BJ (cell line): ENCODE results near the gene ZSCAN18. TPM values are rescaled to one million over a fixed set of nuclear protein-coding genes. Genes with fewer than 3 reads are reported as not detected.

Experiments used
- CTCF ChIA-PET: fragments of 350-600 bp; formaldehyde crosslinking; extraction: SDS; loops from one replicate; lab custom pipeline; 2021; ENCODE audit warnings: antibody characterized with exemption, inconsistent platforms; lab: Yijun Ruan, JAX
- POLR2A ChIA-PET: fragments of 300-600 bp; sonication (Branson Sonifier 250); formaldehyde crosslinking; extraction: SDS; loops from one replicate; lab custom pipeline; 2021; ENCODE audit warnings: antibody characterized with exemption; lab: Charles Lee
- DNase-seq: peaks from one replicate; pipeline ENCODE4 v3.0.0-alpha.2; 2011; ENCODE audit warnings: low read depth
- H3K27me3 ChIP-seq: 2 replicates; pipeline ENCODE4 v1.6.0; 2011; ENCODE audit warnings: low read length; ENCODE audit not compliant: control insufficient read depth, insufficient read depth
- H3K36me3 ChIP-seq: 2 replicates; pipeline ENCODE4 v1.5.1; 2011; ENCODE audit warnings: low read length; ENCODE audit not compliant: control insufficient read depth, insufficient read depth
- H3K4me3 ChIP-seq: 2 replicates; pipeline ENCODE4 v1.5.1; 2011; ENCODE audit warnings: low read depth, mild to moderate bottlenecking, control low read depth, low read length
- CTCF ChIP-seq: IDR thresholded peaks from 2 replicates; pipeline ENCODE4 v1.5.1; 2011; ENCODE audit warnings: low read depth, mild to moderate bottlenecking, control low read depth, inconsistent platforms, low read length, moderate library complexity; ENCODE audit not compliant: insufficient read depth
- polyA plus RNA-seq: library from polyadenylated mRNA; depleted of rRNA; stranded (reverse); fragments of >200 nt; gene quantifications from 2 replicates; pipeline ENCODE4 v1.2.3, GENCODE V29; 2011

The ZSCAN18 gene
- polyA plus RNA-seq, 1 experiment = 18.5 TPM

DNA sequence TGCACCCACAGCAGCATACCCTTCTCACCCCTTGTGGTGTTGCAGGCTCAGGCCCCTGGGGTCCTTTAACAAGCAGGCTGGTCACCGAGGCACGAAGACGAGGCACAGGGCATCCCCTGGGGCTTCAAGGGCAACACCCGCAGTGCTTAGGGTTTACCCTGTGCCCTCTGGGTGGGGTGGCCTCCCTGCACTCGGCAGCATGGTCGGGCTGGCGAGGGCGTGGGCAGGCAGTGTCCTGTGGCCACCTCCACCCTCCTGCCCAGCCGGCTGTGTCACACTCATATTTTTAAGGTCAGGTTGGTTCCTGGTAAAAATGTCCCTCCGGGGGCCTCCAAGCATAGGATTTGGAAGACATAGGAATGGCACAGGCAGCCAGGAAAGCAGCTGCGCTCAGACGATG lies 50.4 kb downstream of the ZSCAN18 start:
- no peaks in the 10 kb centered on the region for H3K27me3 ChIP-seq
- DNase-seq = no peak
- no peaks in the 10 kb centered on the region for H3K36me3 ChIP-seq
- ChIA-PET CTCF (no interaction called here), POLR2A (no interaction called here)
- H3K4me3 ChIP-seq = no peak overlapping the region
- no peak for TF ChIP-seq CTCF

DNA sequence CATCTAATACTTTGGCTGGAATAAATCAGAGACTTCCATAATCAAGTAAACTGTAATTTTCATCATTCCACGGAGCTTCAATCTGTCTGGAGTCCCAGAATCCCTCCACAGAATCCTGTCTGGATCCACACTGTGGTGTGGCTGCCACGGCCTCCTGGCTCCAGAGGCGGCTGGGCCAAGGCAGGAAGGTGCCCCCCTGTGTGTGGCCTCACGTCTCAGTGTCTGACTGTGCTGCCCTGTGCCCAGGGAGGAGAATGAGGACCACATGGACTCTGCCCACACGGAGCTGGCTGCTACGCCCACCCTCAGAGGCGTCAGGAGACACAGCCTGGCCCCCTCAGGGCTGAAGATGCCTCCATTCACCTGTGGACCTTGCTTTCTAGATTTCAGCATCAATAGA lies 51.2 kb downstream of the ZSCAN18 start:
- no peak for TF ChIP-seq CTCF
- no peak overlapping the region for H3K4me3 ChIP-seq
- POLR2A ChIA-PET = no interaction called here
- CTCF ChIA-PET = no interaction called here
- DNase-seq = no peak
- H3K36me3 ChIP-seq = no peaks in the 10 kb centered on the region
- H3K27me3 ChIP-seq = no peaks in the 10 kb centered on the region

DNA sequence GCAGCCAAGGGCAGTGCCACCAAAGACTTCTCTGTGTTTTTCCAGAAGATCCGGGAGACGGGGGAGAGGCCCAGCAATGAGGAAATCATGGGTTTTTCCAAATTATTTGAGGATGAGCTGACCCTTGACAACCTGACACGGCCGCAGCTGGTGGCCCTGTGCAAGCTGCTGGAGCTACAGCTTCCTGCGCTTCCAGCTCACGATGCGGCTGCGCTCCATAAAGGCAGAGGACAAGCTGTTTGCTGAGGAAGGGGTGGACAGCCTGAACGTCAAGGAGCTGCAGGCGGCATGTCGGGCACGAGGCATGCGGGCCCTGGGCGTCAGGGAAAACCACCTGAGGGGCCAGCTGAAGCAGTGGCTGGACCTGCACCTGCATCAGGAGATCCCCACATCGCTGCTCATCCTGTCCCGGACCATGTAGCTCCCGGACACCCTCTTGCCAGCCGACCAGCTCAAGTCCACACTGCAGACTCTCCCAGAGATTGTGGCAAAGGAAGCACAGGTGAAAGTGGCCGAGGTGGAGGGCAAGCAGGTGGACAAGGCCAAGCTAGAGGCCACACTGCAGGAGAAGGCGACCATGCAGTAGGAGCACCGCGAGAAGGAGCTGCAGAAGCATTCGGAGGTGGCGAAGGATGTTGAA lies 52.5 kb downstream of the ZSCAN18 start:
- no peak for DNase-seq
- no peak for TF ChIP-seq CTCF
- H3K27me3 ChIP-seq = no peaks in the 10 kb centered on the region
- ChIA-PET CTCF (interaction anchor here (1.5 kb wide), 1 partner anchor 12 kb away, joined by 4 read pairs; no protein-coding TSS in a partner anchor), POLR2A (no interaction called here)
- H3K36me3 ChIP-seq = no peaks in the 10 kb centered on the region
- H3K4me3 ChIP-seq = no peak overlapping the region

- Histone ChIP-seq H3K4me3 (no peak overlapping the region), H3K27me3 (no peaks in the 10 kb centered on the region), H3K36me3 (no peaks in the 10 kb centered on the region)
- TF ChIP-seq CTCF = no peak
- ChIA-PET CTCF (interaction anchor here (1.5 kb wide), 1 partner anchor 12 kb away, joined by 4 read pairs; no protein-coding TSS in a partner anchor), POLR2A (no interaction called here)
- no peak for DNase-seq
Measured at GRCh38 chr19:58044886-58045285, 53.1 kb downstream of the ZSCAN18 start.

DNA sequence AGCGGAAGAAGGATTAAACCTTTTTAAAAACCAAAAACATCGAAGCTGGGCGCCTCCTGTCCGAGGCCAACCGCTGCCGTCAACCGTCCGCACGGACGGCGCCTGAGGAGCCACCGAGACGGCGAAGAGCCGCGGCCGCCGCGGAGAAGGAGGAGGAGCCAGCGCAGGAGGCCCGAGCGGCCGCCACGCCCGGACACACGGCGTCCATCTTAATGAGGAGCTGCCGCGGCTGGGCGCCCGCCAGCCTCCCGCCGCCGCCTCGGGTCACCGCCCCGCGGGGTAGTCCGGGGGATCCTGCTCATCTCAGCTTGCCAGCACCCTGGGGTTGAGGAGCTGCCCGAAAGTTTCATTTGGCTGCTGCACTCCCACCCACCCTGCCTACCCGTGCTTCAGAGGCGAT lies 53.6 kb downstream of the ZSCAN18 start:
- Histone ChIP-seq H3K4me3 (no peak overlapping the region), H3K36me3 (no peaks in the 10 kb centered on the region), H3K27me3 (no peaks in the 10 kb centered on the region)
- ChIA-PET POLR2A (no interaction called here), CTCF (no interaction called here)
- no peak for TF ChIP-seq CTCF
- DNase-seq = no peak
